GM23338 (cell line): Measurements from ENCODE around the gene PTPRB. TPM values are rescaled to one million over a fixed set of nuclear protein-coding genes. Genes with fewer than 3 reads are reported as not detected.

ENCODE experiments used
- ATAC-seq: fragments of 200-7000 bp; cut with Tn5 transposase; 3 replicates; pipeline ENCODE4 v1.9.1; 2020
- DNase-seq: peaks from one replicate; pipeline ENCODE4 v3.0.0-alpha.2; 2015; ENCODE audit warnings: low spot score
- H2AFZ ChIP-seq: fragments of 200-600 bp; sonication (generic); 2 replicates; pipeline ENCODE4 v1.8.0; 2016; ENCODE audit warnings: antibody characterized with exemption, mild to moderate bottlenecking, moderate library complexity
- H3F3A ChIP-seq: fragments of 200-600 bp; sonication (generic); replicated peaks from 2 replicates; pipeline ENCODE4 v1.8.0; 2017; ENCODE audit warnings: antibody characterized with exemption, mixed run types, low read depth
- H3K27ac ChIP-seq: fragments of 200-600 bp; sonication (generic); 2 replicates; pipeline ENCODE4 v1.6.1; 2016; ENCODE audit warnings: low read depth
- H3K27me3 ChIP-seq: fragments of 200-600 bp; sonication (generic); 2 replicates; pipeline ENCODE4 v1.8.0; 2016; ENCODE audit warnings: mild to moderate bottlenecking, mixed run types, moderate library complexity; ENCODE audit not compliant: insufficient read depth
- H3K36me3 ChIP-seq: fragments of 200-600 bp; sonication (generic); 2 replicates; pipeline ENCODE4 v1.8.0; 2016; ENCODE audit warnings: mild to moderate bottlenecking; ENCODE audit not compliant: insufficient read depth
- H3K4me1 ChIP-seq: fragments of 200-600 bp; sonication (generic); 2 replicates; pipeline ENCODE4 v1.8.0; 2016; ENCODE audit warnings: mild to moderate bottlenecking, moderate library complexity; ENCODE audit not compliant: insufficient read depth
- H3K4me2 ChIP-seq: fragments of 200-600 bp; sonication (generic); 2 replicates; pipeline ENCODE4 v1.7.1; 2017; ENCODE audit warnings: mixed run types
- H3K4me3 ChIP-seq: fragments of 200-600 bp; sonication (generic); 2 replicates; pipeline ENCODE4 v1.6.1; 2016; ENCODE audit warnings: mixed run types
- H3K79me2 ChIP-seq: fragments of 200-600 bp; sonication (generic); replicated peaks from 2 replicates; pipeline ENCODE4 v1.8.0; 2017; ENCODE audit warnings: mild to moderate bottlenecking; ENCODE audit not compliant: insufficient read depth
- H3K9me2 ChIP-seq: fragments of 200-600 bp; sonication (generic); 2 replicates; pipeline ENCODE4 v1.8.0; 2017; ENCODE audit not compliant: insufficient read depth
- H4K20me1 ChIP-seq: fragments of 200-600 bp; sonication (generic); replicated peaks from 2 replicates; pipeline ENCODE4 v1.8.0; 2017; ENCODE audit warnings: mild to moderate bottlenecking; ENCODE audit not compliant: insufficient read depth
- H3K27ac Mint-ChIP-seq: 2 replicates; pipeline ENCODE4 v1.8.0; 2020; ENCODE audit warnings: inconsistent platforms, mild to moderate bottlenecking, moderate library complexity, mixed read lengths
- H3K27me3 Mint-ChIP-seq: 3 replicates; pipeline ENCODE4 v1.8.0; 2022; ENCODE audit warnings: low read depth, mild to moderate bottlenecking, moderate library complexity, mixed read lengths, inconsistent platforms; ENCODE audit not compliant: insufficient read depth, poor library complexity
- H3K36me3 Mint-ChIP-seq: 3 replicates; pipeline ENCODE4 v1.8.0; 2021; ENCODE audit warnings: low read depth, mild to moderate bottlenecking, inconsistent platforms, moderate library complexity, mixed read lengths
- H3K4me1 Mint-ChIP-seq: 3 replicates; pipeline ENCODE4 v1.8.0; 2020; ENCODE audit warnings: mild to moderate bottlenecking, inconsistent platforms, mixed read lengths
- H3K4me3 Mint-ChIP-seq: 3 replicates; pipeline ENCODE4 v1.8.0; 2021; ENCODE audit warnings: moderate library complexity, mild to moderate bottlenecking, inconsistent platforms, mixed read lengths
- H3K9me3 Mint-ChIP-seq: 3 replicates; pipeline ENCODE4 v1.8.0; 2020; ENCODE audit warnings: moderate library complexity, mild to moderate bottlenecking, inconsistent platforms, mixed read lengths
- CREB1 ChIP-seq: fragments of 250-450 bp; sonication (Bioruptor Pico); IDR thresholded peaks from 2 replicates; pipeline ENCODE4 v1.5.0; 2020; ENCODE audit warnings: low read depth, mild to moderate bottlenecking, moderate library complexity
- EZH2phosphoT487 ChIP-seq: fragments of 200-600 bp; sonication (generic); IDR thresholded peaks from one replicate; pipeline ENCODE4 v1.8.1; 2018; ENCODE audit warnings: antibody characterized with exemption; ENCODE audit not compliant: unreplicated experiment
- POLR2AphosphoS5 ChIP-seq: IDR thresholded peaks from 2 replicates; pipeline ENCODE4 v1.6.1; 2016; ENCODE audit warnings: antibody characterized with exemption, low read depth
- STAT1 ChIP-seq: IDR thresholded peaks from one replicate; pipeline ENCODE4 v1.6.1; 2016; ENCODE audit warnings: antibody characterized with exemption; ENCODE audit not compliant: unreplicated experiment
- ZNF331 ChIP-seq: fragments of 250-450 bp; sonication (Bioruptor Pico); IDR thresholded peaks from 2 replicates; pipeline ENCODE4 v1.5.0; 2020; ENCODE audit warnings: low read depth, mild to moderate bottlenecking, moderate library complexity
- polyA plus RNA-seq: library from polyadenylated mRNA; unstranded; fragments of >200 nt; fragmentation: Nextera tagmentation; extraction: Ambion mirVana; gene quantifications from 2 replicates; pipeline ENCODE4 v1.2.1, GENCODE V29; 2016
- total RNA-seq: library from RNA; depleted of rRNA; stranded (reverse); fragments of >200 nt; shearing (Covaris generic); gene quantifications from 2 replicates; pipeline ENCODE4 v1.2.3, GENCODE V29; 2014
- TF ChIP-seq, protein P1 (sequence below): IDR thresholded peaks from 2 replicates; pipeline ENCODE4 v1.6.1; 2016; ENCODE audit warnings: antibody characterized with exemption
- TF ChIP-seq, protein P2 (sequence below), 2 experiments: fragments of 200-600 bp in 1 of 2; sonication (generic) in 1 of 2; conservative IDR thresholded peaks; 2 replicates each; pipeline versions ENCODE4 v1.5.1 to v1.6.1; 2016 to 2017; ENCODE audit warnings: antibody characterized with exemption in 2 of 2, low read depth in 2 of 2, mild to moderate bottlenecking in 2 of 2, moderate library complexity in 1 of 2
- TF ChIP-seq, protein P3 (sequence below): fragments of 250-450 bp; sonication (Bioruptor Pico); IDR thresholded peaks from 2 replicates; pipeline ENCODE4 v1.5.0; 2020; ENCODE audit warnings: mild to moderate bottlenecking, moderate library complexity
- TF ChIP-seq, protein P4 (sequence below): IDR thresholded peaks from one replicate; pipeline ENCODE4 v1.6.1; 2018; ENCODE audit warnings: antibody characterized with exemption; ENCODE audit not compliant: unreplicated experiment

Gene PTPRB
- total and polyA plus RNA-seq, 2 experiments from 2014 or later = 0.13 to 1.7 TPM

DNA sequence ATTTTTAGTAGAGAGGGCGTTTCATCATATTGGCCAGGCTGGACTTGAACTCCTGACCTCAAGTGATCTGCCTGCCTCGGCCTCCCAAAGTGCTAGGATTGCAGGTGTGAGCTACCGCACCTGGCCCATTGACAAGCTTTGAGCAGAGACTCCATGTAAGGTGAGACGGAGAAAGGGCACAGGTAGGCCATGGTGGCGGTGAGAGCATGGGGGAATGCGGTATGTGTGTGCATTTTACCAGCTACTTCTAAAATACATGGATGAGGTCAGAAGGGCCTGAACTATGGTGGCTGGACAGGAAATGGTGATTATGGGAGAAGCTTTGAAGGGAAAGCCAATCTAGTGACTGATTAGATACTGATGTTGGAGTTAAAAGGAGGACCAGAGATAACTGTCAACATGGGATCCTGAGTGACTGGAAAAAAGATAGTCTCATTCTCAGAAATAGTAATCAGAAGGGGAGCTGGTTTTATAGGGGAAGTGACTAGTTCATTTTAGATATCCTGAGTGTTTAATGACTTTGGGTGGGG lies 21.9 kb upstream of the PTPRB start:
- no peak overlapping the region for H3K4me3 Mint-ChIP-seq
- Histone ChIP-seq H3F3A (no peaks in the 10 kb centered on the region), H3K4me1 (peaks cover 31% of the 10 kb centered on the region), H3K27ac (no peak overlapping the region), H3K36me3 (no peaks in the 10 kb centered on the region), H3K4me3 (no peak overlapping the region), H2AFZ (no peak overlapping the region), H3K79me2 (no peaks in the 10 kb centered on the region), H3K9me2 (0 out of 2 replicates have a peak, but pooled peaks cover 3% of the 10 kb centered on the region), H3K4me2 (no peak overlapping the region), H4K20me1 (no peaks in the 10 kb centered on the region), H3K27me3 (no peaks in the 10 kb centered on the region)
- H3K36me3 Mint-ChIP-seq = no peaks in the 10 kb centered on the region
- peaks cover 21% of the 10 kb centered on the region for H3K4me1 Mint-ChIP-seq
- ATAC-seq (no peak), DNase-seq (no peak)
- TF ChIP-seq POLR2AphosphoS5 = no peak
- TF ChIP-seq, protein P1, sequence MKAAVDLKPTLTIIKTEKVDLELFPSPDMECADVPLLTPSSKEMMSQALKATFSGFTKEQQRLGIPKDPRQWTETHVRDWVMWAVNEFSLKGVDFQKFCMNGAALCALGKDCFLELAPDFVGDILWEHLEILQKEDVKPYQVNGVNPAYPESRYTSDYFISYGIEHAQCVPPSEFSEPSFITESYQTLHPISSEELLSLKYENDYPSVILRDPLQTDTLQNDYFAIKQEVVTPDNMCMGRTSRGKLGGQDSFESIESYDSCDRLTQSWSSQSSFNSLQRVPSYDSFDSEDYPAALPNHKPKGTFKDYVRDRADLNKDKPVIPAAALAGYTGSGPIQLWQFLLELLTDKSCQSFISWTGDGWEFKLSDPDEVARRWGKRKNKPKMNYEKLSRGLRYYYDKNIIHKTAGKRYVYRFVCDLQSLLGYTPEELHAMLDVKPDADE = no peak
- no peak for TF ChIP-seq CREB1 (CRISPR knock-in tag)
- TF ChIP-seq, protein P2, sequence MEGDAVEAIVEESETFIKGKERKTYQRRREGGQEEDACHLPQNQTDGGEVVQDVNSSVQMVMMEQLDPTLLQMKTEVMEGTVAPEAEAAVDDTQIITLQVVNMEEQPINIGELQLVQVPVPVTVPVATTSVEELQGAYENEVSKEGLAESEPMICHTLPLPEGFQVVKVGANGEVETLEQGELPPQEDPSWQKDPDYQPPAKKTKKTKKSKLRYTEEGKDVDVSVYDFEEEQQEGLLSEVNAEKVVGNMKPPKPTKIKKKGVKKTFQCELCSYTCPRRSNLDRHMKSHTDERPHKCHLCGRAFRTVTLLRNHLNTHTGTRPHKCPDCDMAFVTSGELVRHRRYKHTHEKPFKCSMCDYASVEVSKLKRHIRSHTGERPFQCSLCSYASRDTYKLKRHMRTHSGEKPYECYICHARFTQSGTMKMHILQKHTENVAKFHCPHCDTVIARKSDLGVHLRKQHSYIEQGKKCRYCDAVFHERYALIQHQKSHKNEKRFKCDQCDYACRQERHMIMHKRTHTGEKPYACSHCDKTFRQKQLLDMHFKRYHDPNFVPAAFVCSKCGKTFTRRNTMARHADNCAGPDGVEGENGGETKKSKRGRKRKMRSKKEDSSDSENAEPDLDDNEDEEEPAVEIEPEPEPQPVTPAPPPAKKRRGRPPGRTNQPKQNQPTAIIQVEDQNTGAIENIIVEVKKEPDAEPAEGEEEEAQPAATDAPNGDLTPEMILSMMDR (conservative IDR thresholded peaks at IDR 0.05; ENCODE audit: low read depth in 2 of 2) = no peak
- TF ChIP-seq ZNF331 = no peak
- no peak for TF ChIP-seq EZH2phosphoT487
- no peak for TF ChIP-seq STAT1
- TF ChIP-seq, protein P3, sequence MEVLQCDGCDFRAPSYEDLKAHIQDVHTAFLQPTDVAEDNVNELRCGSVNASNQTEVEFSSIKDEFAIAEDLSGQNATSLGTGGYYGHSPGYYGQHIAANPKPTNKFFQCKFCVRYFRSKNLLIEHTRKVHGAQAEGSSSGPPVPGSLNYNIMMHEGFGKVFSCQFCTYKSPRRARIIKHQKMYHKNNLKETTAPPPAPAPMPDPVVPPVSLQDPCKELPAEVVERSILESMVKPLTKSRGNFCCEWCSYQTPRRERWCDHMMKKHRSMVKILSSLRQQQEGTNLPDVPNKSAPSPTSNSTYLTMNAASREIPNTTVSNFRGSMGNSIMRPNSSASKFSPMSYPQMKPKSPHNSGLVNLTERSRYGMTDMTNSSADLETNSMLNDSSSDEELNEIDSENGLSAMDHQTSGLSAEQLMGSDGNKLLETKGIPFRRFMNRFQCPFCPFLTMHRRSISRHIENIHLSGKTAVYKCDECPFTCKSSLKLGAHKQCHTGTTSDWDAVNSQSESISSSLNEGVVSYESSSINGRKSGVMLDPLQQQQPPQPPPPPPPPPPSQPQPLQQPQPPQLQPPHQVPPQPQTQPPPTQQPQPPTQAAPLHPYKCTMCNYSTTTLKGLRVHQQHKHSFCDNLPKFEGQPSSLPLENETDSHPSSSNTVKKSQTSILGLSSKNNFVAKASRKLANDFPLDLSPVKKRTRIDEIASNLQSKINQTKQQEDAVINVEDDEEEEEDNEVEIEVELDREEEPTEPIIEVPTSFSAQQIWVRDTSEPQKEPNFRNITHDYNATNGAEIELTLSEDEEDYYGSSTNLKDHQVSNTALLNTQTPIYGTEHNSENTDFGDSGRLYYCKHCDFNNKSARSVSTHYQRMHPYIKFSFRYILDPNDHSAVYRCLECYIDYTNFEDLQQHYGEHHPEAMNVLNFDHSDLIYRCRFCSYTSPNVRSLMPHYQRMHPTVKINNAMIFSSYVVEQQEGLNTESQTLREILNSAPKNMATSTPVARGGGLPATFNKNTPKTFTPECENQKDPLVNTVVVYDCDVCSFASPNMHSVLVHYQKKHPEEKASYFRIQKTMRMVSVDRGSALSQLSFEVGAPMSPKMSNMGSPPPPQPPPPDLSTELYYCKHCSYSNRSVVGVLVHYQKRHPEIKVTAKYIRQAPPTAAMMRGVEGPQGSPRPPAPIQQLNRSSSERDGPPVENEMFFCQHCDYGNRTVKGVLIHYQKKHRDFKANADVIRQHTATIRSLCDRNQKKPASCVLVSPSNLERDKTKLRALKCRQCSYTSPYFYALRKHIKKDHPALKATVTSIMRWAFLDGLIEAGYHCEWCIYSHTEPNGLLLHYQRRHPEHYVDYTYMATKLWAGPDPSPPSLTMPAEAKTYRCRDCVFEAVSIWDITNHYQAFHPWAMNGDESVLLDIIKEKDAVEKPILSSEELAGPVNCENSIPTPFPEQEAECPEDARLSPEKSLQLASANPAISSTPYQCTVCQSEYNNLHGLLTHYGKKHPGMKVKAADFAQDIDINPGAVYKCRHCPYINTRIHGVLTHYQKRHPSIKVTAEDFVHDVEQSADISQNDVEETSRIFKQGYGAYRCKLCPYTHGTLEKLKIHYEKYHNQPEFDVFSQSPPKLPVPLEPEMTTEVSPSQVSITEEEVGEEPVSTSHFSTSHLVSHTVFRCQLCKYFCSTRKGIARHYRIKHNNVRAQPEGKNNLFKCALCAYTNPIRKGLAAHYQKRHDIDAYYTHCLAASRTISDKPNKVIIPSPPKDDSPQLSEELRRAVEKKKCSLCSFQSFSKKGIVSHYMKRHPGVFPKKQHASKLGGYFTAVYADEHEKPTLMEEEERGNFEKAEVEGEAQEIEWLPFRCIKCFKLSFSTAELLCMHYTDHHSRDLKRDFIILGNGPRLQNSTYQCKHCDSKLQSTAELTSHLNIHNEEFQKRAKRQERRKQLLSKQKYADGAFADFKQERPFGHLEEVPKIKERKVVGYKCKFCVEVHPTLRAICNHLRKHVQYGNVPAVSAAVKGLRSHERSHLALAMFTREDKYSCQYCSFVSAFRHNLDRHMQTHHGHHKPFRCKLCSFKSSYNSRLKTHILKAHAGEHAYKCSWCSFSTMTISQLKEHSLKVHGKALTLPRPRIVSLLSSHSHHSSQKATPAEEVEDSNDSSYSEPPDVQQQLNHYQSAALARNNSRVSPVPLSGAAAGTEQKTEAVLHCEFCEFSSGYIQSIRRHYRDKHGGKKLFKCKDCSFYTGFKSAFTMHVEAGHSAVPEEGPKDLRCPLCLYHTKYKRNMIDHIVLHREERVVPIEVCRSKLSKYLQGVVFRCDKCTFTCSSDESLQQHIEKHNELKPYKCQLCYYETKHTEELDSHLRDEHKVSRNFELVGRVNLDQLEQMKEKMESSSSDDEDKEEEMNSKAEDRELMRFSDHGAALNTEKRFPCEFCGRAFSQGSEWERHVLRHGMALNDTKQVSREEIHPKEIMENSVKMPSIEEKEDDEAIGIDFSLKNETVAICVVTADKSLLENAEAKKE (CRISPR knock-in tag) = no peak
- TF ChIP-seq, protein P4, sequence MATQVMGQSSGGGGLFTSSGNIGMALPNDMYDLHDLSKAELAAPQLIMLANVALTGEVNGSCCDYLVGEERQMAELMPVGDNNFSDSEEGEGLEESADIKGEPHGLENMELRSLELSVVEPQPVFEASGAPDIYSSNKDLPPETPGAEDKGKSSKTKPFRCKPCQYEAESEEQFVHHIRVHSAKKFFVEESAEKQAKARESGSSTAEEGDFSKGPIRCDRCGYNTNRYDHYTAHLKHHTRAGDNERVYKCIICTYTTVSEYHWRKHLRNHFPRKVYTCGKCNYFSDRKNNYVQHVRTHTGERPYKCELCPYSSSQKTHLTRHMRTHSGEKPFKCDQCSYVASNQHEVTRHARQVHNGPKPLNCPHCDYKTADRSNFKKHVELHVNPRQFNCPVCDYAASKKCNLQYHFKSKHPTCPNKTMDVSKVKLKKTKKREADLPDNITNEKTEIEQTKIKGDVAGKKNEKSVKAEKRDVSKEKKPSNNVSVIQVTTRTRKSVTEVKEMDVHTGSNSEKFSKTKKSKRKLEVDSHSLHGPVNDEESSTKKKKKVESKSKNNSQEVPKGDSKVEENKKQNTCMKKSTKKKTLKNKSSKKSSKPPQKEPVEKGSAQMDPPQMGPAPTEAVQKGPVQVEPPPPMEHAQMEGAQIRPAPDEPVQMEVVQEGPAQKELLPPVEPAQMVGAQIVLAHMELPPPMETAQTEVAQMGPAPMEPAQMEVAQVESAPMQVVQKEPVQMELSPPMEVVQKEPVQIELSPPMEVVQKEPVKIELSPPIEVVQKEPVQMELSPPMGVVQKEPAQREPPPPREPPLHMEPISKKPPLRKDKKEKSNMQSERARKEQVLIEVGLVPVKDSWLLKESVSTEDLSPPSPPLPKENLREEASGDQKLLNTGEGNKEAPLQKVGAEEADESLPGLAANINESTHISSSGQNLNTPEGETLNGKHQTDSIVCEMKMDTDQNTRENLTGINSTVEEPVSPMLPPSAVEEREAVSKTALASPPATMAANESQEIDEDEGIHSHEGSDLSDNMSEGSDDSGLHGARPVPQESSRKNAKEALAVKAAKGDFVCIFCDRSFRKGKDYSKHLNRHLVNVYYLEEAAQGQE = no peak
- no peak overlapping the region for H3K27ac Mint-ChIP-seq
- H3K9me3 Mint-ChIP-seq = no peaks in the 10 kb centered on the region
- H3K27me3 Mint-ChIP-seq = no peaks in the 10 kb centered on the region
